HepG2 (cell line): ENCODE data around the gene THSD4. TPM values are rescaled to one million over a fixed set of nuclear protein-coding genes. Genes with fewer than 3 reads are reported as not detected.

ENCODE experiments used
- AGO1 ChIP-seq: fragments of 200-400 bp; formaldehyde crosslinking; IDR thresholded peaks from 2 replicates; pipeline ENCODE4 v1.6.1; 2017; ENCODE audit warnings: mild to moderate bottlenecking, low read depth, low read length, moderate library complexity; ENCODE audit not compliant: poor library complexity, severe bottlenecking
- ATAD3A ChIP-seq: sonication (generic); formaldehyde crosslinking; IDR thresholded peaks from 2 replicates; pipeline ENCODE4 v1.4.0; 2020; ENCODE audit warnings: missing genetic modification reagents
- CC2D1A ChIP-seq: sonication (generic); formaldehyde crosslinking; IDR thresholded peaks from 2 replicates; pipeline ENCODE4 v1.8.1; 2023; ENCODE audit warnings: mild to moderate bottlenecking, missing genetic modification reagents
- FOXA3 ChIP-seq: IDR thresholded peaks from 2 replicates; pipeline ENCODE4 v1.6.1; 2016; ENCODE audit warnings: missing genetic modification reagents, missing compliant biosample characterization
- FOXP1 ChIP-seq, 2 experiments: fragments of 450-650 bp in 1 of 2; IDR thresholded peaks; 2 replicates each; pipeline ENCODE4 v1.6.1; 2017 to 2018; ENCODE audit warnings: antibody characterized with exemption in 1 of 2
- HDAC2 ChIP-seq: sonication (generic); formaldehyde crosslinking; IDR thresholded peaks from 2 replicates; pipeline ENCODE4 v1.4.0; 2020; ENCODE audit warnings: missing genetic modification reagents
- HMGXB3 ChIP-seq: sonication (generic); formaldehyde crosslinking; IDR thresholded peaks from 2 replicates; pipeline ENCODE4 v1.4.0; 2020; ENCODE audit warnings: missing genetic modification reagents, borderline replicate concordance
- HNRNPK ChIP-seq: fragments of 200-400 bp; formaldehyde crosslinking; IDR thresholded peaks from 2 replicates; pipeline ENCODE4 v1.6.1; 2018; ENCODE audit warnings: low read length, low read depth, moderate library complexity, mild to moderate bottlenecking; ENCODE audit not compliant: poor library complexity, severe bottlenecking
- MAFK ChIP-seq, 2 experiments: IDR thresholded peaks in 1 of 2; conservative IDR thresholded peaks in 1 of 2; 2 replicates each; pipeline ENCODE4 v1.6.1; 2011; ENCODE audit warnings: improper control_type of control experiment in 2 of 2, low read length in 2 of 2
- MED8 ChIP-seq: sonication (generic); formaldehyde crosslinking; IDR thresholded peaks from 2 replicates; pipeline ENCODE4 v1.8.1; 2023; ENCODE audit warnings: mild to moderate bottlenecking, missing genetic modification reagents; ENCODE audit not compliant: insufficient replicate concordance
- MEIS1 ChIP-seq: sonication (generic); formaldehyde crosslinking; IDR thresholded peaks from 2 replicates; pipeline ENCODE4 v1.9.0; 2021; ENCODE audit warnings: mild to moderate bottlenecking, missing genetic modification reagents, moderate library complexity, borderline replicate concordance
- PHF20 ChIP-seq: sonication (generic); formaldehyde crosslinking; IDR thresholded peaks from 2 replicates; pipeline ENCODE4 v1.5.0; 2020; ENCODE audit warnings: mild to moderate bottlenecking, missing genetic modification reagents
- TGIF2 ChIP-seq: IDR thresholded peaks from 2 replicates; pipeline ENCODE4 v1.6.1; 2016; ENCODE audit warnings: control low read depth, missing compliant biosample characterization
- ZBTB38 ChIP-seq: sonication (generic); formaldehyde crosslinking; IDR thresholded peaks from 2 replicates; pipeline ENCODE4 v1.5.1; 2020; ENCODE audit warnings: mild to moderate bottlenecking, missing genetic modification reagents
- ZNF12 ChIP-seq: sonication (generic); formaldehyde crosslinking; IDR thresholded peaks from 2 replicates; pipeline ENCODE4 v1.5.0; 2020; ENCODE audit warnings: missing genetic modification reagents
- ZNF205 ChIP-seq: IDR thresholded peaks from 2 replicates; pipeline ENCODE4 v1.6.1; 2018; ENCODE audit warnings: missing biosample characterization, missing genetic modification reagents
- ZNF317 ChIP-seq: sonication (generic); formaldehyde crosslinking; IDR thresholded peaks from 2 replicates; pipeline ENCODE4 v1.5.0; 2020; ENCODE audit warnings: mild to moderate bottlenecking, missing genetic modification reagents
- ZNF350 ChIP-seq: sonication (generic); formaldehyde crosslinking; IDR thresholded peaks from 2 replicates; pipeline ENCODE4 v1.4.0; 2020; ENCODE audit warnings: mild to moderate bottlenecking, low read depth, missing genetic modification reagents, borderline replicate concordance
- ZNF446 ChIP-seq: sonication (generic); formaldehyde crosslinking; IDR thresholded peaks from 2 replicates; pipeline ENCODE4 v1.5.0; 2020; ENCODE audit warnings: mild to moderate bottlenecking, missing genetic modification reagents
- ZNF552 ChIP-seq: sonication (generic); formaldehyde crosslinking; IDR thresholded peaks from 2 replicates; pipeline ENCODE4 v1.9.0; 2022; ENCODE audit warnings: missing genetic modification reagents, mild to moderate bottlenecking, borderline replicate concordance
- ZNF598 ChIP-seq: sonication (generic); formaldehyde crosslinking; IDR thresholded peaks from 2 replicates; pipeline ENCODE4 v1.5.1; 2020; ENCODE audit warnings: mild to moderate bottlenecking, missing genetic modification reagents, borderline replicate concordance
- polyA plus RNA-seq, 8 experiments: library from polyadenylated mRNA; depleted of rRNA in 3 of 8; stranded (reverse) in 7 of 8; unstranded in 1 of 8; fragments of >200 nt; fragmentation: Illumina TruSeq in 4 of 8; extraction: Trizol in 4 of 8; gene quantifications; 2 replicates each; pipeline versions ENCODE4 v1.2.1 to v1.2.3, GENCODE V29; 2011 to 2016; ENCODE audit warnings: low read depth in 4 of 8, missing spikeins in 1 of 8, mixed read lengths in 1 of 8; ENCODE audit not compliant: insufficient read depth in 1 of 8
- total RNA-seq, 5 experiments: library from RNA; depleted of rRNA; stranded (reverse); fragments of >200 nt; fragmentation: Illumina TruSeq; extraction: Trizol; gene quantifications; 2 replicates each; pipeline ENCODE4 v1.2.3, GENCODE V29; 2016; ENCODE audit warnings: low read depth in 1 of 5
- TF ChIP-seq, protein P1 (sequence below): sonication (generic); formaldehyde crosslinking; IDR thresholded peaks from 2 replicates; pipeline ENCODE4 v1.9.0; 2021; ENCODE audit warnings: missing genetic modification reagents, mild to moderate bottlenecking, borderline replicate concordance
- TF ChIP-seq, protein P2 (sequence below): sonication (generic); formaldehyde crosslinking; IDR thresholded peaks from 2 replicates; pipeline ENCODE4 v1.4.0; 2020; ENCODE audit warnings: missing genetic modification reagents

The THSD4 gene
- total and polyA plus RNA-seq, 2 of the 13 experiments (the other 11 are each of a cell fraction or from before 2014, with no cell fraction given): 0.07 to 0.21 TPM

DNA sequence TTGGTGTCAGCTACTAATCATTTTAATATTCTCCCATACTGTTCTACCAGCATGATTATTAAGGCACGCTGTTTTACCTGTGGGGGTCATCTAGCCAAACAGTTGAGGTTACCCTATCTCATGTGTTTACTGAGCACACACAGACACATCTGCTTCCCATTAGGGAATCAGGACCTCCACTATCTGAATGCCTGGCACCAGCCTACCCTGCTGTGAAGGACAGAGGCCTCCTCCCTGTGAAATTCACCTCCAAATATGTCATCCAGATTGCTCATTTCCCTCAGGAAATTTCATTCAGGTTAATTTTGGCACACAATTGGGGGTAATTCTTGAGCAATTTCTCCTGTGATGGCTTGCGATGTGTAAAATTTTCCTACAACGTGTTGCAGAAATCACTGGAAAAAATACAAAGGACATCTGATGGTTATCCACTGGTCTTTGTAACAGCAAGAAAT, 539.5 kb downstream of the THSD4 start (continued):
- TF ChIP-seq HMGXB3 (no peak), FOXP1 (IDR thresholded peaks at IDR 0.05) (no peak), FOXP1 (CRISPR knock-in tag; IDR thresholded peaks at IDR 0.05) (peak; percentile 34), ZBTB38 (peak; percentile 43; the same call in 1 of the 2 replicates), ZNF552 (no peak), HDAC2 (CRISPR knock-in tag) (peak; percentile 26; the same call in 1 of the 2 replicates), AGO1 (no peak), CC2D1A (CRISPR knock-in tag) (no peak), ZNF350 (CRISPR knock-in tag) (no peak), ZNF598 (no peak), PHF20 (no peak), FOXA3 (CRISPR knock-in tag) (peak; percentile 23; the same call in 1 of the 2 replicates), ZNF317 (CRISPR knock-in tag) (no peak), ZNF446 (CRISPR knock-in tag) (no peak), ATAD3A (CRISPR knock-in tag) (no peak), MEIS1 (CRISPR knock-in tag) (no peak), HNRNPK (no peak), MAFK (conservative IDR thresholded peaks at IDR 0.05 in 1 of 2, IDR thresholded peaks at IDR 0.05 in 1 of 2; ENCODE audit: low read length in 2 of 2) (no peak), ZNF205 (no peak), ZNF12 (CRISPR knock-in tag) (no peak), TGIF2 (CRISPR knock-in tag) (no peak), MED8 (CRISPR knock-in tag) (no peak)
- TF ChIP-seq, protein P1, sequence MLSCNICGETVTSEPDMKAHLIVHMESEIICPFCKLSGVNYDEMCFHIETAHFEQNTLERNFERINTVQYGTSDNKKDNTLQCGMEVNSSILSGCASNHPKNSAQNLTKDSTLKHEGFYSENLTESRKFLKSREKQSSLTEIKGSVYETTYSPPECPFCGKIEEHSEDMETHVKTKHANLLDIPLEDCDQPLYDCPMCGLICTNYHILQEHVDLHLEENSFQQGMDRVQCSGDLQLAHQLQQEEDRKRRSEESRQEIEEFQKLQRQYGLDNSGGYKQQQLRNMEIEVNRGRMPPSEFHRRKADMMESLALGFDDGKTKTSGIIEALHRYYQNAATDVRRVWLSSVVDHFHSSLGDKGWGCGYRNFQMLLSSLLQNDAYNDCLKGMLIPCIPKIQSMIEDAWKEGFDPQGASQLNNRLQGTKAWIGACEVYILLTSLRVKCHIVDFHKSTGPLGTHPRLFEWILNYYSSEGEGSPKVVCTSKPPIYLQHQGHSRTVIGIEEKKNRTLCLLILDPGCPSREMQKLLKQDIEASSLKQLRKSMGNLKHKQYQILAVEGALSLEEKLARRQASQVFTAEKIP (CRISPR knock-in tag): no peak
- TF ChIP-seq, protein P2, sequence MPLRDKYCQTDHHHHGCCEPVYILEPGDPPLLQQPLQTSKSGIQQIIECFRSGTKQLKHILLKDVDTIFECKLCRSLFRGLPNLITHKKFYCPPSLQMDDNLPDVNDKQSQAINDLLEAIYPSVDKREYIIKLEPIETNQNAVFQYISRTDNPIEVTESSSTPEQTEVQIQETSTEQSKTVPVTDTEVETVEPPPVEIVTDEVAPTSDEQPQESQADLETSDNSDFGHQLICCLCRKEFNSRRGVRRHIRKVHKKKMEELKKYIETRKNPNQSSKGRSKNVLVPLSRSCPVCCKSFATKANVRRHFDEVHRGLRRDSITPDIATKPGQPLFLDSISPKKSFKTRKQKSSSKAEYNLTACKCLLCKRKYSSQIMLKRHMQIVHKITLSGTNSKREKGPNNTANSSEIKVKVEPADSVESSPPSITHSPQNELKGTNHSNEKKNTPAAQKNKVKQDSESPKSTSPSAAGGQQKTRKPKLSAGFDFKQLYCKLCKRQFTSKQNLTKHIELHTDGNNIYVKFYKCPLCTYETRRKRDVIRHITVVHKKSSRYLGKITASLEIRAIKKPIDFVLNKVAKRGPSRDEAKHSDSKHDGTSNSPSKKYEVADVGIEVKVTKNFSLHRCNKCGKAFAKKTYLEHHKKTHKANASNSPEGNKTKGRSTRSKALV: no peak
